Endometrial microvascular endothelial cells (primary cell): ENCODE measurements around the gene RRP36. TPM values are rescaled to one million over a fixed set of nuclear protein-coding genes. Genes with fewer than 3 reads are reported as not detected.

Experiments
- in situ Hi-C: cut with HindIII; loops from 2 replicates; pipeline ENCODE4 v1.10.0; 2017; ENCODE audit warnings: low sequenced_read_pairs, low pct_unique_long_range_greater_than_20kb; ENCODE audit errors: inconsistent ontology term
- total RNA-seq: library from RNA; depleted of rRNA; stranded (reverse); fragments of >200 nt; gene quantifications from one replicate; pipeline ENCODE4 v1.2.3, GENCODE V29; 2015; ENCODE audit errors: inconsistent ontology term

The RRP36 gene
- total RNA-seq, 1 donor from 2014 or later = 114 TPM

DNA sequence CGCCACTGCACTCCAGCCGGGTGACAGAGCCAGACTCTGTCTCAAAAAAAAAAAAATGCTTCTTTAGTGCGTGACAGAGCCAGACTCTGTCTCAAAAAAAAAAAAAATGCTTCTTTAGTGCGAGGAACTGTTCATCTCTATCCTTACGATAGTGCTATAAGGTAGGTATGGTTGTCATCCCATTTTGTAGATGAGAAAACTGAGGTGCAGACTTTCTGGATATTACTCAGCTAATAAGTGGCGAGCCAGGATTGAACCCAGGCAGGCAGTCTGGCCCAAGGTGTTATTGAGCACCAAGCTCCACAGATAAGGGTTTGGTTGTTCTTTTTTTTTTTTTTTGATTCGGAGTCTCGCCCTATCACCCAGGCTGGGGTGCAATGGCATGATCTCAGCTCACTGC lies 19.6 kb upstream of the RRP36 start:
- in situ Hi-C loops = no loop called here

DNA sequence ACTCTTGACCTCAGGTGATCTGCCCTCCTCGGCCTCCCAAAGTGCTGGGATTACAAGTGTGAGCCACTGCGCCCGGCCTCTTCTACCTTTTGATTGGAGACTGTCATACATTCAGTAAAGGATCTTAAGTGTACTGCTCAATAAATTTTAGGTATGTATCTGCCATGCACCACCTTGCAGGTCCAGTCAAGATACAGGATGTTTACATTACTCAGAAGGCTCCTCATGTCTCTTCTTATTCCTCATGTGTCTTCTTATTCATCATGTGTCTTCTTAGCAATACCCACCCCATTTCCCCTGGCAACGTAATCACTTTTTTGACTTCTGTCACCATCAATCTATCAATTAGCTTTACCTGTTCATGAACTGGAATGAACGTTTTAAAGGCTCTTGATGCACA lies 15.6 kb upstream of the RRP36 start:
- in situ Hi-C loops = no loop called here

GRCh38 chr6:43006251-43006650 lies 15.2 kb upstream of the RRP36 start:
- in situ Hi-C loops = no loop called here

GRCh38 chr6:43007126-43007525 lies 14.3 kb upstream of the RRP36 start:
- in situ Hi-C loops = no loop called here

- in situ Hi-C loops = no loop called here
These were observed 12.3 kb upstream of the RRP36 start for GRCh38 chr6:43009124-43009523.

DNA sequence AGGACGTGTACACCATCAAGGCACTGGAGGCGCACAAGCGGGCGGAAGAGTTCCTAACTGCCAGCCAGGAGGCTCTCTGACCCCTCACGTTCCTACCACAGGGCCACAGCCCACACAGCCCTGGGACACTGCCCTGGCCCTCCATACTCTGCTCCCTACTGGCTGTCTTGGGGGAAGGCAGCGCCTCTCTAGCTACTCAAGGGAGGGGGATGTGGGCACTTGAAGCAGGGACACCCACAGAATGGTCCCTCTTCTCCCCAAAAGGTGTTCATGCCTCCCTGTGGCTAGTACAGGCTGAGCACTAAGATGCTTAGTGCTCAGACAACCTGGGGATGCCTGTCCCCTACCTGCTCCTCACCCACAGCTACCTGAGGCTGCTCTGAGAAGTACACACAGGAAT lies 10.2 kb upstream of the RRP36 start:
- in situ Hi-C loops = no loop called here

- in situ Hi-C loops = no loop called here
These were observed 9.1 kb upstream of the RRP36 start for GRCh38 chr6:43012364-43012763.

DNA sequence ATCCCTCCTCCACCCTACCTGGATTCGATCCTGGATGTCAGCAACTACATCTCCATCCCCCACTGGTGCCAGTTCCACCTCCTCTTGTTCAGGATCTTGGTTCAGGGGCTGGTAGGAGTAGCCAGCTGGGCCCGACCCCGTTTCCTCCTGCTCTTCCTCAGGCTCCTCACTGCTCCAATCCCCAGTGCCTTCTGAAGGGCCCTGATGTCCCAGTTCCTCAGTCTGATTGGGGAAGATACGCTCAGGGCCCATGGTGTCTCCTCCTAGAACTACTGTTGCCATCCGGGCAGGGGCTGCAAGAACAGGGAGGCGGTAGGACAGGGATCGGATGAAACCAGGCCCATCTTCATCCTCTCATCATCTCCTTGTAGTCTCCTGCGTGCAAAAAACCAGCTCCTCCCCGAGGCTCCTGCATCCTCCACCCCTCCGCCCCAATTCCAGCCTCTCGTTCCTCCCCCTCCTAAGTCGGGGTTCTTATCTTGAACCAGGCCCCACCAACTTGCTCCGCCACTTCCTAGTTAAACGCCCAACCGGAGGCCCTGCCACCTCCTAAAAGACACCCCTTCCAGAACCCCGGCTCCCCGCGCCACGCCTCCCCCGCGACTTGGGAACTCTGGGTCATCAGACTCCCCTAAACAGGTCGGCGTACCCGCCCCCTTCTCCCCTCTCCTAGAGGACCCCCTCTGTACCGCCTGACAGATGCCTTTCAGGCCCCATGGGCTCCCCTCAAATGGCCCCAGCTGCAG lies 8.2 kb upstream of the RRP36 start:
- in situ Hi-C loops = no loop called here

DNA sequence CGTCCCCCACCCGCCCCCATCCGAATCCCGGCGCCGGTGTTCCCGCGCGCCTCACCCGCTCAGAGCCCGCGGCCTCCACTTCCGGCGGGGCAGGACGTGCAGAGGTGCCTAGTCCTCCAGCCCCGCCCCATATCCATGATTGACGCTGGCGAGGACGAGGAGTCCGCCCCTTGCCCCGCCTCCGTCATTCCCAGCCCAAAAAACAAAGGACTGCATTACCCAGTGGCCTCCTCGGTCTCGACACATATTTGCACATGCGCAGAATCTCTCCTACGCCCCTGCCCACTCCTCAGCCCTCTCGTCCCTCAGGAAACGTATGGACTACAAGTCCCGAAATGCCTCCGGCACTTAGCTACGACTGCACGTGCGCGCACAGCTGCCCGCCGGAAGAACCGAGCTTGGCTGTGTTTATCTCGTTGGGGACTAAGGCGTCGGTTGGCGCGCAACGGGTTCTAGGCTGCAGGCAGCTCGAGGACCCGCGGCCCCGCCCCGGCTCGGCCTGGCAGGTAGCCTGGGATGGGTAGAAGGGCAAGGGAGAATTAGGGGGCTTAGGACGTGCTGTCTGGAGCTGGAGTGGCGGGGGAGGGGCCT lies 7.5 kb upstream of the RRP36 start, which contains the start of the genes KLHDC3 and MEA1:
Gene KLHDC3 (plus strand): TSS at position 407 of the 591 bp plus-strand sequence. CDS start 2,944 bp downstream, outside the sequence.
Gene MEA1 (minus strand): TSS at position 104 of the 591 bp plus-strand sequence. CDS start 133 bp downstream, outside the sequence.
- in situ Hi-C loops = no loop called here

GRCh38 chr6:43014434-43014909 lies 7.0 kb upstream of the RRP36 start:
- in situ Hi-C loops = no loop called here

DNA sequence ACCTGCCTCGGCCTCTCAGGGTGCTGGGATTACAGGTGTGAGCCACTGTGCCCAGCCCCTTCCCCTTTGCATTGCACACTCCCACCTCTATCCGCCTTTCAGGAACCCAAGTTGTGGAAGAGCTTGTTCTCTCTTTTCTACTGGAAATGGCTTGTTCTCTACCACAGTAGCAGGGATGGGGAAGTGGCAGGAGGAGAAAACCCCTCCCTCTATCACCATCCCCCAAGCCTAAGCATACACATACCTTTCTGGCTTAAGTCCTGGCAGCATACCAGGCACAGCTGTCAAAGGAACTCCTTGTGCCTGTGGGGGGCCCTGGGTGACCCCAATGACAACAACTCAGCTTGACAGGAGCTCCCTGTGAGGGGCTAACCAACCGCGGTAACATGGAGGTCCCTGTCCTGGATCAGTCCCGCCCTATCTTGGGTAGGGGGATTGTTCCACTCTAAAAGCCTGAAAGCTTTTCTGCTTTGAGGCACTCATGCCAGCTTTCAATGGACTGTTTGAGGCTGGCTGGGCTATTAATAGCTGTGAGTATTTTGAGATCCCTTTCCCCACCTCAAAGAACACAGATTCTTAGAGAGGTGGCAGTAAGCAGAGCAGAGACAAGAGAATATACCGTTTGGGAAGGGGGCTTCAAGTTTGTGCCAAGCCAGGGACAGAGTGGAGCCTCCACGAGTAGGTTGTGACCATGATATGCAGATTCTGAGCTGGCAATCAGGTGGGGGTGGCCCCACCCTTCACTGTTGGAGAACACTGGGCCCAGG lies 5.1 kb upstream of the RRP36 start:
- in situ Hi-C loops = no loop called here

- in situ Hi-C loops = no loop called here
These were observed 4.5 kb upstream of the RRP36 start for GRCh38 chr6:43016943-43017334.

DNA sequence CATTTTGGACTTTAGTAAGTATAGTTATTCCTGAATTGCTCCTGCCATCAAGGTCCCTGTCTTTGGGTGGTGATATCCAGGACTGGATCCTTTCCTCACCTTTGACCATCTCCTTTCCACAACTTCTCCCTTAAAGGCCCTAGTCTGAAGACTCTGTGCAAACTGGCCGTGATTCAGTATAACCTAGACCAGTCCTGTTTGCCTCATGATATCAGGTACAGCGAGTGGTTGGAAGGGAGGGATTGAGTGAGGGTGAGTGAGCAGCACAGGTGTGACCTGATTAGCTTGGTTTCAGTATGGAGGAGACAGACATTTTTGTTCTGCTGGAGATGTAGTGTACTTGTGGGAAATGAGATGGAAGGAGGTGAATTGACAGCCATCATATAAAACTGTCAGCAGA lies 2.3 kb upstream of the RRP36 start:
- in situ Hi-C loops = no loop called here

DNA sequence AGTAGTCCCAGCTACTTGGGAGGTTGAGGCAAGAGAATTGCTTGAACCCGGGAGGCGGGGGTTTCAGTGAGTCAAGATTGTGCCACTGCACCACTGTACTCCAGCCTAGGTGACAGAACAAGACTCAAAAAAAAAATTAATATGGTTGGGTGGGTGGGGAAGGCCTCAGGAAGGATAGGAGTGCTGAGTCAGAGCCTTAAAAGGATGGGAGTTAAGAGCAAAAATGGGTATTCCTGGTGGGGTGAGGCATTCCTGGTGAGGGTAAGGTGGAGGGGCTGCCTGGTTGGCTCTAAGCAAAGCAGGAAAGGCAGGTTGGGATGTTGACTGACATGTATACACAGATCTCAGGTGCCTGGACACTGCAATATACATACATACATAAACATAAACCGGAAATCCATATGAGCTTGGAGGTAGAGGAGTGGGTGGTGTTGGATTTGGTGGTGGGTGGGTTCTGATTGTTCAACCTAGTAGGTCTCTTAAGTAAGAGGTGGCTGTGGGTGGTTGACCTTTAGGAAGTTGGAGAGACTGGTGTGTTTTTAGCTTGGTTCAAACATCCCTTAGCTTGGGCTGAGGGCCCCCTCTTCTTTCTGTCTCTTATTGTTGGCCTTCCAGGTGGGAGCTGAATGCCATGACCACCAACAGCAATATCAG lies 1.2 kb upstream of the RRP36 start:
- in situ Hi-C loops = no loop called here

DNA sequence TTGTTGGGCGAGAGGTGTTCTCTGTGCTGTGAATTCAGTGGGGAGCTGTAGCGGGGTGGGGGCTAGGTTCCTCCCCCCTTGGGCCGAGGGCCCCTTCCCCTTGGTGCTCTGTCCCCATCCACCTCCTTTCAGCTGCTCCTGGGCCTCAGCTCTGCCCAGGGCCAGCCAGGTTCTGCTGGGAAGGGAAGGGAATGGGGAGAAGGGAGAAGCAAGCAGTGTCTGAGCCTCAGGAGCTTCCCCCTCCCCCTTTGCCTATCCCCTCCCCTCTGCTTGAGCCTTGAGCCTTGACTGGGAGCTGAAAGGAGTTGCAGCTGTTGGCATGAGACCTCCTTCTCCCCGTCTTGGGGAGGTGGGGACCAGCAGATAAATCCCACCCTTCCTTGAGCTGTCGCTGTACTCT lies 576 bp upstream of the RRP36 start:
- in situ Hi-C loops = no loop called here

DNA sequence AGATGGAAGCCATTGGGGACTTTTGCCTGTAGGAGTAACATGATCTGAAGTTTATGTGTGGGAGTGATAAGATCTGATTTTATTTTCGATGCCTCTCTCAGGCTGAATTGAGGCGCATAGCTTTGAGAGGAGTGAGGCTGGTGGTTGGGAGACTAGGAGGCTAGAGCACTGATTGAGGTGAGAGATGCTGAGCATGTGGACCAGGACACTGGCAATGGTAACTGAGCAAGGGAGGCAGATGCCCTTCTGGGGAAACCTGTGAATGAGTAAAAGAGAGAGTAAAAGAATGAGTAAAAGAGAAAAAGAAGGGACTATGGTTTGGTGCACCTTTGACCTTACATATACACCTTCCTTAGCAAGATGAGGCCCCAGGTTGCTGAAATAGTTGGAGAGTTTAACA lies 3.0 kb downstream of the RRP36 start:
- in situ Hi-C loops = no loop called here

DNA sequence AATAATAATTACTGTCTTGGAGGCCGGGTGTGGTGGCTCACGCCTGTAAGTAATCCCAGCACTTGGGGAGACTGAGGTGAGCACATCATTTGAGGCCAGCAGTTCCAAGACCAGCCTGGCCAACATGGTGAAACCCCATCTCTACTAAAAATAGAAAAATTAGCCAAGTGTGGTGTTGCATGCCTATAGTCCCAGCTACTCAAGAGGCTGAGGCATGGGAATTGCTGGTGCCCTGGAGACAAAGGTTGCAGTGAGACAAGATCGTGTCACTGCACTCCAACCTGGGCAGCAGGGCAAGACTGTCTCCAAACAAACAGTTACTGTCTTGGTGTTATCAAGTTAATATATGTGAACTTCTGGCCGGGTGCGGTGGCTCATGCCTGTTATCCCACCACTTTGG lies 4.9 kb downstream of the RRP36 start:
- in situ Hi-C loops = no loop called here

- in situ Hi-C loops = no loop called here
These were observed 7.7 kb downstream of the RRP36 start for GRCh38 chr6:43029120-43029519.

DNA sequence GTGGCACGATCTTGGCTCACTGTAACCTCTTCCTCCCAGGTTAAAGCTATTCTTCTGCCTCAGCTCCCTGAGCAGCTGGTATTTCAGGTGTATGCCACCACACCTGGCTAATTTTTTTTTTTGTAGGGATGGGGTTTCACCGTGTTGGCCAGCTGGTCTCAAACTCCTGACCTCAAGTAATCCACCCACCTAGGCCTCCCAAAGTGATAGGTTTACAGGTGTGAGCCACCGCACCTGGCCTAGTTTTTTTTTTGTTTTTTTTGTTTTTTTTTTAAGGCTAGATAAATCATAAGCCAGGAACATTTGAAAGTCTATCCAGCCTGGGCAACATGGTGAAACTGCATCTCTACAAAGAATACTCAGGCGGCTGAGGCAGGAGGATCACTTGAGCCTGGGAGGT lies 10.9 kb downstream of the RRP36 start:
- in situ Hi-C loops = no loop called here
